HFF-Myc (cell line): ENCODE data around the gene SLC35A4.
A peak's percentile ranks its signal among the peaks of the same experiment; 100 is the strongest.

Experiments used
- DNase-seq: peaks from one replicate; pipeline ENCODE4 v3.0.0-alpha.2; 2011; ENCODE audit warnings: low read depth; ENCODE audit errors: extremely low read depth
- H3K4me3 ChIP-seq: replicated peaks from 2 replicates; pipeline ENCODE4 v1.5.1; 2011; ENCODE audit warnings: low read depth, mild to moderate bottlenecking, control low read depth, low read length
- CTCF ChIP-seq: IDR thresholded peaks from 2 replicates; pipeline ENCODE4 v1.5.1; 2012; ENCODE audit warnings: mild to moderate bottlenecking, low read depth, low read length, control low read depth; ENCODE audit errors: missing control alignments

Gene SLC35A4

DNA sequence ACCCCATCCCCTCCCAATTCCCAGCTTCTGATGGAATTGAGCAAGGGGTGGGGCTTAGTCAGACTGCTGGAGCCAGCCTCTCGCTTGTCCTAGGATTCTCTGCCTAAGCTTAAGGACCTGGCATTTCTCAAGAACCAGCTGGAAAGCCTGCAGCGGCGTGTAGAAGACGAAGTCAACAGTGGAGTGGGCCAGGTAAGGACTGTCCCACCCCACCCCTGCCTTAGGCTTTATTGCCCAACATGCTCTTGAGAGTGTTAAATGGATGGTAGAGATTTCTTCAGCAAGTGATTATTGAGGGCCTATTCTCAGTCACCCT is 1.1 kb downstream of the SLC35A4 start:
- no peak for DNase-seq
- H3K4me3 ChIP-seq = peak overlapping the region; percentile 96
- no peak for TF ChIP-seq CTCF

DNA sequence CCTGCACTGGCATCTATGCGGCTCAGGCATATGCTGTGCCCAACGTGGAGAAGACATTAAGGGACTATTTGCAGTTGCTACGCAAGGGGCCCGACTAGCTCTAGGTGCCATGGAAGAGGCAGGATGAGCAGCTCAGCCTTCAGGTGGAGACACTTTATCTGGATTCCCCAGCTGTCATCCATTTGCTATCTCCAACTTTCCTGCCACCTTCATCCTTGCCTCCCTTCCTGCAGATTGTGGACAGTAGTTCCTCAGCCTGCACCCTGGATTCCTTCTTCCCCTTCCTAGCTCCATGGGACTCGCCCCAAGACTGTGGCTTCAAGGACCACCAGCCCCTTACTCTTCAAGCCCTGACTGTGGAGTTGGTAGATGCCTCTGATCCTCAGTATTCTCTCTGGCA is 2.0 kb downstream of the SLC35A4 start:
- H3K4me3 ChIP-seq = no peak overlapping the region
- DNase-seq = no peak
- no peak for TF ChIP-seq CTCF

DNA sequence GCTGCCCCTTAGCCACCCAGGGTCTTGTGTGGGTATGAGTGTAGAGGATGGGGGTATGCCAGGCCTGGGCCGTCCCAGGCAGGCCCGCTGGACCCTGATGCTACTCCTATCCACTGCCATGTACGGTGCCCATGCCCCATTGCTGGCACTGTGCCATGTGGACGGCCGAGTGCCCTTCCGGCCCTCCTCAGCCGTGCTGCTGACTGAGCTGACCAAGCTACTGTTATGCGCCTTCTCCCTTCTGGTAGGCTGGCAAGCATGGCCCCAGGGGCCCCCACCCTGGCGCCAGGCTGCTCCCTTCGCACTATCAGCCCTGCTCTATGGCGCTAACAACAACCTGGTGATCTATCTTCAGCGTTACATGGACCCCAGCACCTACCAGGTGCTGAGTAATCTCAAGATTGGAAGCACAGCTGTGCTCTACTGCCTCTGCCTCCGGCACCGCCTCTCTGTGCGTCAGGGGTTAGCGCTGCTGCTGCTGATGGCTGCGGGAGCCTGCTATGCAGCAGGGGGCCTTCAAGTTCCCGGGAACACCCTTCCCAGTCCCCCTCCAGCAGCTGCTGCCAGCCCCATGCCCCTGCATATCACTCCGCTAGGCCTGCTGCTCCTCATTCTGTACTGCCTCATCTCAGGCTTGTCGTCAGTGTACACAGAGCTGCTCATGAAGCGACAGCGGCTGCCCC is 2.6 kb downstream of the SLC35A4 start:
- DNase-seq = no peak
- TF ChIP-seq CTCF = no peak

GRCh38 chr5:140567871-140568270 is 3.2 kb downstream of the SLC35A4 start:
- H3K4me3 ChIP-seq = no peak overlapping the region
- no peak for DNase-seq
- TF ChIP-seq CTCF = no peak

More for the DNA sequence above, 2.6 kb downstream of the SLC35A4 start:
- H3K4me3 ChIP-seq = no peak overlapping the region

DNA sequence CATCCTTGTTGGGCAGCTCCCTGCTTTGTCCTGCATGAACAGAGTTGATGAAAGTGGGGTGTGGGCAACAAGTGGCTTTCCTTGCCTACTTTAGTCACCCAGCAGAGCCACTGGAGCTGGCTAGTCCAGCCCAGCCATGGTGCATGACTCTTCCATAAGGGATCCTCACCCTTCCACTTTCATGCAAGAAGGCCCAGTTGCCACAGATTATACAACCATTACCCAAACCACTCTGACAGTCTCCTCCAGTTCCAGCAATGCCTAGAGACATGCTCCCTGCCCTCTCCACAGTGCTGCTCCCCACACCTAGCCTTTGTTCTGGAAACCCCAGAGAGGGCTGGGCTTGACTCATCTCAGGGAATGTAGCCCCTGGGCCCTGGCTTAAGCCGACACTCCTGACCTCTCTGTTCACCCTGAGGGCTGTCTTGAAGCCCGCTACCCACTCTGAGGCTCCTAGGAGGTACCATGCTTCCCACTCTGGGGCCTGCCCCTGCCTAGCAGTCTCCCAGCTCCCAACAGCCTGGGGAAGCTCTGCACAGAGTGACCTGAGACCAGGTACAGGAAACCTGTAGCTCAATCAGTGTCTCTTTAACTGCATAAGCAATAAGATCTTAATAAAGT is 3.9 kb downstream of the SLC35A4 start:
- no peak for TF ChIP-seq CTCF
- no peak overlapping the region for H3K4me3 ChIP-seq
- no peak for DNase-seq

DNA sequence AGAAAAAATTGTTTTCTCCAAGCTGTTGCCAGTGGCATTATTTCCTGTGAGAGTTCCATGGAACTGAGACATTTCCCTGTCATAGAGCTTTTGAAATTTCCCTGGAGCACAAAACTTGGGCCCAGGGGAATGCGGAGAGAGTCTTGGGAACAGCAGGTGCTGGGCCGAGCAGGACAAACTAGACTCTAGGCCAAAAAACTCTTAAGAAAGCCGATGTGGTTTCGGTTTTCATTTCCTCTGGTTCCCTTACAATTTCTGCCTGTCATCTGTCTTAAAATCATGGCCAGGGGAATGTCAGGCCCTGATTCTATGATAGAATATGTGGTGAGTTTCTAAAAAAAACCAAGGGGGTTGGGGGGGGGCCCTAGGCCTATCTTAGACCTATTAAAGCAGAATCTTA is 4.6 kb downstream of the SLC35A4 start:
- no peak for TF ChIP-seq CTCF
- H3K4me3 ChIP-seq = no peak overlapping the region
- no peak for DNase-seq

GRCh38 chr5:140570058-140570457 is 5.4 kb downstream of the SLC35A4 start:
- no peak for DNase-seq
- TF ChIP-seq CTCF = no peak
- H3K4me3 ChIP-seq = no peak overlapping the region
